Activated T-helper 17 cell treated with anti-CD3 and anti-CD28 coated beads, Interleukin-2, amount 50 U/mL, for 72 hours (primary cell): ENCODE results near the gene SBDS. TPM values are rescaled to one million over a fixed set of nuclear protein-coding genes. Genes with fewer than 3 reads are reported as not detected.
"Not testable (repeated sequence)": the region's sequence is repeated elsewhere in the genome, so short reads cannot be mapped to it uniquely, and the experiment has no call there.

ENCODE experiments used
- ATAC-seq: fragments of 150-1000 bp; cut with Tn5 transposase; replicated peaks from 2 replicates; pipeline ENCODE4 v1.10.0; 2021; ENCODE audit warnings: mild to moderate bottlenecking, moderate library complexity
- H3K27ac Mint-ChIP-seq: one replicate; pipeline ENCODE4 v1.8.0; 2022; ENCODE audit warnings: mixed read lengths
- H3K27me3 Mint-ChIP-seq: one replicate; pipeline ENCODE4 v1.8.0; 2022; ENCODE audit warnings: mixed read lengths
- H3K36me3 Mint-ChIP-seq: one replicate; pipeline ENCODE4 v1.8.0; 2022; ENCODE audit warnings: low read depth, mild to moderate bottlenecking, mixed read lengths
- H3K4me1 Mint-ChIP-seq: one replicate; pipeline ENCODE4 v1.8.0; 2022; ENCODE audit warnings: mixed read lengths
- H3K4me3 Mint-ChIP-seq: one replicate; pipeline ENCODE4 v1.8.0; 2022; ENCODE audit warnings: mild to moderate bottlenecking, mixed read lengths
- H3K9me3 Mint-ChIP-seq: one replicate; pipeline ENCODE4 v1.8.0; 2022; ENCODE audit warnings: mixed read lengths
- total RNA-seq, 2 donors: library from RNA; stranded (reverse); gene quantifications; one replicate each; pipeline ENCODE4 v1.2.3, GENCODE V29; 2022

Gene SBDS
- total RNA-seq, 2 donors from 2014 or later: 35.7 to 60.6 TPM

DNA sequence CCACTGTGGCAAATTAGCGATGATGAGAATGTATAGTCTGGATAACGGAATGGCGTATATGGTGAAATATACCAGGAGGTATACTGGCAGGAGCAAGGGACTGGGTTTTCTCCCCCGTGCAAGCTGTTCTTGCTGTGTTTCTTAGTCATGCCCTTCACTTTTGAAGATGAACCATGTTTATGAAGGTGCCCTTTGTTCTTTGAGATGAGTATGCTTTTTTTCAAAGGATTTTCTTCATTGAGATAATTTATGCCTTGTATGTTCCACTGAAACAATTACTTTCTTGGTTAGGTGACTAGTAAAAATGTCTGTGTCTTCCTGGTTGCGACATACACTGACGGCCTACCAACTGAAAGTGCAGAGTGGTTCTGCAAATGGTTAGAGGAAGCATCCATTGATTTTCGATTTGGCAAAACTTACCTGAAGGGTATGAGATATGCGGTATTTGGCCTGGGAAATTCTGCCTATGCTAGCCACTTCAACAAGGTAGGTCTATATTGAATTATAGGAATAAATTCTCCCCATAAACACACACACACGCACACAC, 18.8 kb upstream of the SBDS start:
- H3K4me3 Mint-ChIP-seq, ATAC-seq, H3K27me3 Mint-ChIP-seq, H3K4me1 Mint-ChIP-seq, H3K9me3 Mint-ChIP-seq, H3K27ac Mint-ChIP-seq: not testable (repeated sequence)
- H3K36me3 Mint-ChIP-seq: peaks cover 95% of the 10 kb centered on the region

- not testable (repeated sequence) for H3K4me1 Mint-ChIP-seq, ATAC-seq
Measured at GRCh38 chr7:67009677-67010076, 14.3 kb upstream of the SBDS start.

GRCh38 chr7:67008260-67008659, 12.9 kb upstream of the SBDS start:
- no peaks in the 10 kb centered on the region for H3K27me3 Mint-ChIP-seq
- no peak overlapping the region for H3K27ac Mint-ChIP-seq
- H3K4me3 Mint-ChIP-seq: no peak overlapping the region
- H3K4me1 Mint-ChIP-seq: no peaks in the 10 kb centered on the region
- peaks cover 100% of the 10 kb centered on the region for H3K36me3 Mint-ChIP-seq
- ATAC-seq: no peak
- no peaks in the 10 kb centered on the region for H3K9me3 Mint-ChIP-seq

More at GRCh38 chr7:67009677-67010076, 14.3 kb upstream of the SBDS start:
- peaks cover 100% of the 10 kb centered on the region for H3K36me3 Mint-ChIP-seq
- H3K27ac Mint-ChIP-seq, H3K27me3 Mint-ChIP-seq, H3K4me3 Mint-ChIP-seq, H3K9me3 Mint-ChIP-seq: not testable (repeated sequence)

DNA sequence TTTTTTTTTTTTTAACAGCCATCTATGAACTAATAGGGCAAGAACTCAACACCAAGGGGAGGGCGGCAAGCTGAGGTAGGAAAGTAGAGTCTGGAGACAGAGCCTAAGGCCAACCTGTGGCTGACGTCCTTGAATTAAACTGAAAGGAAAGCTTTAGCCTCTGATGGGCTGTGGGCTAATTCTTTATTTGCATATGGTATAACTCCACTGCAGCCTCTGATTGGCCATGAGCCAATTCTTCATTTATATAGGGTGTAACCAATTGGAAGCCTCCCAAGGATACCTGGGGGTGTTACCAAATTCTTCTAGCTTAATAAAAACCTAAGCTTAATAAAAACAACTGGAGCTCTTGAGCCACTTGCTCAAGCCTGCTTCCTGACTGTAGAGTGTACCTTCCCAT, 11.6 kb upstream of the SBDS start:
- Mint-ChIP-seq H3K27me3 (no peaks in the 10 kb centered on the region), H3K4me1 (no peaks in the 10 kb centered on the region), H3K4me3 (no peak overlapping the region)

DNA sequence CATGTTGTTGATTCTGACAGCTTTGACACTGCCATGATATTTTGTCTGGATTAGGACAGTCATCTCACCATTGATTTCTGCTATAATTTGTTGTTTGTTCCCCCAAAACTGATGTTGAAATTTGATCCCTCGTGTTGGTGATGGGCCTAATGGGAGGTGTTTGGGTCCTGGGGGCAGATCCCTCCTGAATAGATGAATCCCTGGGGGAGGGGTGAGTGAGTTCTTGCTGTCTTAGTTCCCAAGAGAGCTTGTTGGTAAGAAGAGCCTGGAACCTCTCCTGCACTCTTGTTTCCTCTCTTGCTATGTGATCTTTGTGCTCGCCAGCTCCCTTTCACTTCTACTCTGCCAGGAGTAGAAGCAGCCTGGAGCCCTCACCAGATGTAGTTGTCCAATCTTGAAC, 8.8 kb upstream of the SBDS start:
- ATAC-seq, H3K27ac Mint-ChIP-seq, H3K4me3 Mint-ChIP-seq, H3K9me3 Mint-ChIP-seq, H3K27me3 Mint-ChIP-seq, H3K4me1 Mint-ChIP-seq: not testable (repeated sequence)
- peaks cover 88% of the 10 kb centered on the region for H3K36me3 Mint-ChIP-seq

More for the DNA sequence above, 11.6 kb upstream of the SBDS start:
- H3K27ac Mint-ChIP-seq: no peak overlapping the region
- H3K9me3 Mint-ChIP-seq: no peaks in the 10 kb centered on the region
- peaks cover 100% of the 10 kb centered on the region for H3K36me3 Mint-ChIP-seq
- ATAC-seq: no peak

DNA sequence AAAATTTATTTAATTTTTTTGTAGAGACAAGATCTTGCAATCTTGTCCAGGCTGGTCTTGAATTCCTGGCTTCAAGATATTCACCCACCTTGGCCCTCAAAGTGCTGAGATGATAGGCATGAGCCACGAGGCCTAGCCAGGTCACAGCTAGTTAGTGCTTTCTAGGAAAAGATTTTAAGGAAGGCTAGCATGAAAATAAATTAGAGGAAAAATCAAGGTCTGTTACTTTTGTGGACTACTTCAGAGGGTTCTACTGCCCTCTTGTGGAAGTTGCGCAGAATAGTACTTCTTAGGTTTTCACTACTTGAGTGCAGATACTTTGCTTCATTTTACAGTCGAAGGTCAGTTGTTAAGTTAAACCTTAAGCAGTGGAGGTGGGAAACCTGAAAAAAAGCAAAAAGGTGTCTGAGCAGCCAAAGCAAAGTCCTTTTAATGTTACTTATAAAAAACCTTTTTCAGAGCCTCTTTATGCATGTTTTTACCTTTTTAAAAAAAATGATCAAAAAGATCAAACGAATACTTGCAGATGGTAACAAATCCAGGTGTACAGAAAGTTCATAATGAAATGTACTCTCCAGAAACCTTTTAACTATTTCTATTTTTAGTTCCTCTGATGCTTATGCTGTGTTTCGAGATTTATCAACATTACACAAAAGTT, 5.3 kb upstream of the SBDS start:
- H3K27me3 Mint-ChIP-seq, H3K9me3 Mint-ChIP-seq, H3K4me3 Mint-ChIP-seq, ATAC-seq, H3K4me1 Mint-ChIP-seq, H3K27ac Mint-ChIP-seq: not testable (repeated sequence)
- peaks cover 76% of the 10 kb centered on the region for H3K36me3 Mint-ChIP-seq

DNA sequence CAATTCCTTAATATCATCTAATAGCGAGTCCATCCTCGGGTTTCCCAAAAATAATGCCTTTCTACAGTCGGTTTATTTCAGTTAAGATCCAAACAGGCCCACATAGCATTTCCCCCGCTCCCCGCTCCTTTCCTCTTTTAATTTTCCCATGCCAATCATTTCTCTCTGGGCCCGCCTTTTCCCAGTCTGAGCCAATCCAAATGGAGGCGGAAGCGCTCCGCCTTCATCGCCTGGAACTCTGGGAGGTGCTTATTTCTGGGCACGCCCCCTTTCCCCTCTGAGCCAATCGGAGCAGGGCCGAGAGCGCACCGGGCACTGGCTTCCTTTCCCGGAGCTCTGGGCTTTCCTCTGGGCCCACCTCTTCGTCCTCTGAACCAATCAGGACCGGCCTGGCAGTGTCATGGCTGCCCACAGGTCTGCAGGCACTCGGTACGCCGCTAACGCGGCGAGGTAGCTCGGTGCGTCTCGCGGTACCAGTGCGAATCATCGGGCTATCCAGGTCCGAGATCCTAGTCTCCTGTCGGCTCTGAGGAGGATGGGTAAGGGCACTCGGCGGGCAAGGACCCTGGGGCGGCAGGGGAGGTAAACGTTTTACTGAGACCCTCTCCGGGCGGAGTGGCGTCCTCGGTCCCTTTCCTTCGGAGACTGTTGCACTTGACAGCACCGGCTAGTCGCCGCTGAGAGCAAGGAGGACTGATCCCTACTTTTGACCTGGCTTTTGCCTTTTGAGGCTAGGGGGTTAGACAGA, 1.2 kb upstream of the SBDS start, which contains the start of gene TYW1:
TSS of gene TYW1 (plus strand) at position 390 of the 748 bp plus-strand sequence. CDS start at position 536, 146 bp downstream.
- peaks cover 77% of the 10 kb centered on the region for H3K36me3 Mint-ChIP-seq
- not testable (repeated sequence) for H3K9me3 Mint-ChIP-seq, H3K4me1 Mint-ChIP-seq, H3K27me3 Mint-ChIP-seq
- peak within 1 kb of the TSS; percentile 84 for H3K4me3 Mint-ChIP-seq
- H3K27ac Mint-ChIP-seq: peak within 1 kb of the TSS; percentile 90
- ATAC-seq: peak; percentile 92

DNA sequence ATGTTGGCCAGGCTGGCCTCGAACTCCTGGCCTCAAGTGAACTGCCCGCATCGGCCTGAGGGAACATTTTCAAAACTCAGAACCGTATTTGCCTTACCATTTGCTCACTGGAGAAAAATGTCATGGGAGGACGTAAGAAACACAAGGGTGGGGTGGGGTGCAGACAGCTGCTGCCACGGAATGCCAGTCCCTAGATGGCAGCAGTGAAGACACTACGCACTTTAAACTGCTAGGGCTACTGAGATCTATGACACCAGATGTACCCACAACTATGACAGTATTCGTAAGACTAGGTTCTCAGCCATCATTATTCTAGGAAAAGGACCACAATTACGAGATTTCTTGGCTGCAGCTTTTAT, 716 bp downstream of the SBDS start:
- Mint-ChIP-seq H3K36me3 (peaks cover 85% of the 10 kb centered on the region), H3K4me3 (peak overlapping the region; percentile 84), H3K27ac (peak overlapping the region; percentile 90)
- H3K4me1 Mint-ChIP-seq, H3K9me3 Mint-ChIP-seq, H3K27me3 Mint-ChIP-seq: not testable (repeated sequence)
- ATAC-seq: peak; percentile 56

- ATAC-seq, H3K9me3 Mint-ChIP-seq, H3K4me1 Mint-ChIP-seq, H3K27me3 Mint-ChIP-seq: not testable (repeated sequence)
- Mint-ChIP-seq H3K27ac (peak overlapping the region; percentile 90), H3K36me3 (peaks cover 82% of the 10 kb centered on the region), H3K4me3 (peak overlapping the region; percentile 84)
Measured at GRCh38 chr7:66994051-66994450, 1.3 kb downstream of the SBDS start.

DNA sequence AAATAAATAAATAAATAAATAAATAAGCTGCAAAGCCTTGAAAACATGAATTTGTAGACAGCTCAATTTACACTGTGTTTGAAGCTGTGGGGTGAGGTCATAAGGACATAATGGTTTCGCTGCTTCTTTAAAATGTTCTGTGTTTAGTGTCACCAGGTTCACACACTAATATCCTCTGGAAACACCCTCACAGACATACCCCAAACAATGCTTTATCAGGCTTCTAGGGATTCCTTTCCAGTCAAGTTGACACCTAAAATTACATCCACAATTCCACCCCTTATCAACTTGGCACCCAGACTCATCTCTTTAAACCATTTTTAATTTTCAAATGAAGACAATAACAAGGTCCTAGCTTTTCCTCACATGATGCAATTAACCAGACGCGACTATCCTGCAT, 5.8 kb downstream of the SBDS start:
- not testable (repeated sequence) for ATAC-seq, H3K27ac Mint-ChIP-seq, H3K4me1 Mint-ChIP-seq, H3K4me3 Mint-ChIP-seq, H3K9me3 Mint-ChIP-seq, H3K27me3 Mint-ChIP-seq
- H3K36me3 Mint-ChIP-seq: peaks cover 80% of the 10 kb centered on the region

- H3K4me1 Mint-ChIP-seq, ATAC-seq, H3K36me3 Mint-ChIP-seq, H3K27ac Mint-ChIP-seq, H3K4me3 Mint-ChIP-seq, H3K27me3 Mint-ChIP-seq: not testable (repeated sequence)
- H3K9me3 Mint-ChIP-seq: peaks cover 12% of the 10 kb centered on the region
Measured at GRCh38 chr7:66980336-66980735, 15.1 kb downstream of the SBDS start.

DNA sequence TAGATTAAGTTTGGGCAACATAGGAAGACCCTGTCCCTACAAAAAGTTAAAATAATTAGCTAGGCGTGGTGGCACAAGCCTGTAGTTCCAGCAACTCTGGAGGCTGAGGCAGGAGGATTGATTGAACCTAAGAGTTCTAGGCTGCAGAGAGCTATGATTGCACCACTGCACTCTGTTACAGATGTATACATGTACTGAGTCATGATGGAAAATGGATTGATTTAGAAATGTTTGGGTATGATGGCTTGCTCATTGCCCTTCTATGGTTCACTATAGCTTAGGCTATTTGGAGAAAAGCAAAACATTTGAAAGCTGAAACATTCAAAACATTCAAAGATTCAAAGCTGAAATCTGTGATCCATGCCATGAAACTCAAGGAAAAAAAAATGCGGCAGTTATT, 16.4 kb downstream of the SBDS start:
- H3K9me3 Mint-ChIP-seq: peaks cover 12% of the 10 kb centered on the region
- not testable (repeated sequence) for ATAC-seq, H3K4me1 Mint-ChIP-seq, H3K27ac Mint-ChIP-seq, H3K36me3 Mint-ChIP-seq, H3K27me3 Mint-ChIP-seq, H3K4me3 Mint-ChIP-seq

DNA sequence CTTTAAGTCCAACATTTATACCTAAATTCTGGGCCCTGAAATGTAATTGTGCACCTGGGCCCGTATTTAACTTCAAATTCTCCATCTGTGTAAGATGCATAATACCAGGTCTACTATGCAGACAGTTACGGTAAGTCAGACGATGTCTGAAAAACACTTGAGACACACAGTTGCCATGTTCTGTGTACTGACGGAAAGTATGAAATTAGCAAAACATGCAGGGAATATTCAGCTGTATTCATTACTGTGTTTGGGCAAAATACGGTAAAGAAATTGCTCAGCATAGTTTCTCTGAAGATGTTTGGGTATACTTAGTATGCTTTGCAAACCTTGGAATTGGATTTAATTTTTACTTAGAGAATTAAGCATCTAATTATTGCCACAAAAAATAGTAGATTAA, 17.1 kb downstream of the SBDS start:
- not testable (repeated sequence) for ATAC-seq, H3K27me3 Mint-ChIP-seq, H3K4me1 Mint-ChIP-seq, H3K4me3 Mint-ChIP-seq, H3K36me3 Mint-ChIP-seq, H3K27ac Mint-ChIP-seq
- peaks cover 12% of the 10 kb centered on the region for H3K9me3 Mint-ChIP-seq

DNA sequence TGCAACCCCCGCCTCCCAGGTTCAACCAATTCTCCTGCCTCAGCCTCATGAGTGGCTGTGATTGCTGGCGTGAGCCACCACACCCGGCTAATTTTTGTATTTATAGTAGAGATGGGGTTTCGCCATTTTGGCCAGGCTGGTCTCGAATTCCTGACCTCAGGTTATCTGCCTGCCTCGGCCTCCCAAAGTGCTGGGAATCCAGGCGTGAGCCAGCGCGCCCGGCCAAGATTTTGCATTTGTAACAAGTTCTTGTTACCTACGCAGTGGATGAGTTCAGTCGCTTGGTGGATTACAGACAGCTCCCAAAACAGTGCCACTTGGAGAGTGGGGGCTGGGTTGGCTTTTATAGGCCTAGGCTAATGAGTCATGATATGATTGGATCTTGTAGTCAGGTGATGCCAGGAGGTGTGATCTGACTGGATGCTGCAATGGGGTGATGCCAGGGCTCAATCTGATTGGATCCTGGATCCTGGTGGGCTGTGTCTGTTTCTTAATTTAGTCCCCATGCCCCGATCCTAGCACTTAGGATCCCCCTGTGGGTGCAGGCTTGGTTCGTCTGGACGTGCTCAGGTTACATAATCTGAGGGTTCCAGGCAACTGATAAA, 20.3 kb downstream of the SBDS start:
- no peak overlapping the region for H3K4me3 Mint-ChIP-seq
- H3K27me3 Mint-ChIP-seq: no peaks in the 10 kb centered on the region
- H3K27ac Mint-ChIP-seq: no peak overlapping the region
- no peaks in the 10 kb centered on the region for H3K4me1 Mint-ChIP-seq
- H3K36me3 Mint-ChIP-seq: no peaks in the 10 kb centered on the region
- no peak for ATAC-seq
- peaks cover 5% of the 10 kb centered on the region for H3K9me3 Mint-ChIP-seq

GRCh38 chr7:66970310-66970709, 25.1 kb downstream of the SBDS start:
- ATAC-seq: no peak
- Mint-ChIP-seq H3K9me3 (no peaks in the 10 kb centered on the region), H3K27me3 (no peaks in the 10 kb centered on the region), H3K4me1 (no peaks in the 10 kb centered on the region), H3K27ac (no peak overlapping the region), H3K4me3 (no peak overlapping the region), H3K36me3 (no peaks in the 10 kb centered on the region)
